ENCODE measurements around the gene SCAPER.

DNA sequence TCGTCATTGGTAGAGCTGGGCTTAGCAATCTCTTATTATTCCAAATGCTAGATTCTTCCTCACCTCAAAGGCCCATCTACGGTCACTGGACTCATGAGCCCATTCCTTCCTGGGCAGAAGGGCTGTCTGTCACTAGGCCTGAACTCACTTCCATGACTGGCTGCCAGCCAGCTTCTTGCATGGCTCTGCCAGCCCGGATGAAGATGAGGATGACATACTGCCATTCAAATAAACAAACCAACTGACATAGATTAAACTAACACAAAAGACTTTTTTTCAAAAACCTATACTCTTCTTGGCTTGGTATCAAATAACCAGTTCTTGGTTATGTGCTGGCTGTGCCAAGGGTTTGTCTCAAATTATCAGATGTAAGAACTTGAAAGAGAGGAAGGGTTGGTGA lies 544.7 kb downstream of the SCAPER start:
- TF ChIP-seq, protein P1, sequence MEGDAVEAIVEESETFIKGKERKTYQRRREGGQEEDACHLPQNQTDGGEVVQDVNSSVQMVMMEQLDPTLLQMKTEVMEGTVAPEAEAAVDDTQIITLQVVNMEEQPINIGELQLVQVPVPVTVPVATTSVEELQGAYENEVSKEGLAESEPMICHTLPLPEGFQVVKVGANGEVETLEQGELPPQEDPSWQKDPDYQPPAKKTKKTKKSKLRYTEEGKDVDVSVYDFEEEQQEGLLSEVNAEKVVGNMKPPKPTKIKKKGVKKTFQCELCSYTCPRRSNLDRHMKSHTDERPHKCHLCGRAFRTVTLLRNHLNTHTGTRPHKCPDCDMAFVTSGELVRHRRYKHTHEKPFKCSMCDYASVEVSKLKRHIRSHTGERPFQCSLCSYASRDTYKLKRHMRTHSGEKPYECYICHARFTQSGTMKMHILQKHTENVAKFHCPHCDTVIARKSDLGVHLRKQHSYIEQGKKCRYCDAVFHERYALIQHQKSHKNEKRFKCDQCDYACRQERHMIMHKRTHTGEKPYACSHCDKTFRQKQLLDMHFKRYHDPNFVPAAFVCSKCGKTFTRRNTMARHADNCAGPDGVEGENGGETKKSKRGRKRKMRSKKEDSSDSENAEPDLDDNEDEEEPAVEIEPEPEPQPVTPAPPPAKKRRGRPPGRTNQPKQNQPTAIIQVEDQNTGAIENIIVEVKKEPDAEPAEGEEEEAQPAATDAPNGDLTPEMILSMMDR (IDR thresholded peaks at IDR 0.05; ENCODE audit: insufficient read depth, low read length), result no peak
- no peak for TF ChIP-seq GABPA (IDR thresholded peaks at IDR 0.05; ENCODE audit: low read depth)
- TF ChIP-seq, protein P2, sequence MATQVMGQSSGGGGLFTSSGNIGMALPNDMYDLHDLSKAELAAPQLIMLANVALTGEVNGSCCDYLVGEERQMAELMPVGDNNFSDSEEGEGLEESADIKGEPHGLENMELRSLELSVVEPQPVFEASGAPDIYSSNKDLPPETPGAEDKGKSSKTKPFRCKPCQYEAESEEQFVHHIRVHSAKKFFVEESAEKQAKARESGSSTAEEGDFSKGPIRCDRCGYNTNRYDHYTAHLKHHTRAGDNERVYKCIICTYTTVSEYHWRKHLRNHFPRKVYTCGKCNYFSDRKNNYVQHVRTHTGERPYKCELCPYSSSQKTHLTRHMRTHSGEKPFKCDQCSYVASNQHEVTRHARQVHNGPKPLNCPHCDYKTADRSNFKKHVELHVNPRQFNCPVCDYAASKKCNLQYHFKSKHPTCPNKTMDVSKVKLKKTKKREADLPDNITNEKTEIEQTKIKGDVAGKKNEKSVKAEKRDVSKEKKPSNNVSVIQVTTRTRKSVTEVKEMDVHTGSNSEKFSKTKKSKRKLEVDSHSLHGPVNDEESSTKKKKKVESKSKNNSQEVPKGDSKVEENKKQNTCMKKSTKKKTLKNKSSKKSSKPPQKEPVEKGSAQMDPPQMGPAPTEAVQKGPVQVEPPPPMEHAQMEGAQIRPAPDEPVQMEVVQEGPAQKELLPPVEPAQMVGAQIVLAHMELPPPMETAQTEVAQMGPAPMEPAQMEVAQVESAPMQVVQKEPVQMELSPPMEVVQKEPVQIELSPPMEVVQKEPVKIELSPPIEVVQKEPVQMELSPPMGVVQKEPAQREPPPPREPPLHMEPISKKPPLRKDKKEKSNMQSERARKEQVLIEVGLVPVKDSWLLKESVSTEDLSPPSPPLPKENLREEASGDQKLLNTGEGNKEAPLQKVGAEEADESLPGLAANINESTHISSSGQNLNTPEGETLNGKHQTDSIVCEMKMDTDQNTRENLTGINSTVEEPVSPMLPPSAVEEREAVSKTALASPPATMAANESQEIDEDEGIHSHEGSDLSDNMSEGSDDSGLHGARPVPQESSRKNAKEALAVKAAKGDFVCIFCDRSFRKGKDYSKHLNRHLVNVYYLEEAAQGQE (IDR thresholded peaks at IDR 0.05; ENCODE audit: insufficient replicate concordance, low read depth), result no peak
- TF ChIP-seq POLR2AphosphoS5 (IDR thresholded peaks at IDR 0.05; ENCODE audit: low read depth), result no peak
- no peak for TF ChIP-seq SPI1 (IDR thresholded peaks at IDR 0.05; ENCODE audit: borderline replicate concordance, low read depth)

Measured in HL-60 (cell line).